HEK293 (cell line): ENCODE data around the gene JAKMIP1.

Source experiments
- CTCF ChIA-PET: fragments of 350-600 bp; formaldehyde crosslinking; extraction: SDS; loops from one replicate; lab custom pipeline; 2021; ENCODE audit warnings: antibody characterized with exemption; lab: Yijun Ruan, JAX
- POLR2A ChIA-PET: fragments of 300-600 bp; formaldehyde crosslinking; extraction: SDS; loops from one replicate; lab custom pipeline; 2020; ENCODE audit warnings: antibody characterized with exemption, inconsistent platforms; lab: Yijun Ruan, JAX
- H3K27ac ChIP-seq: fragments of 200-500 bp; sonication (Bioruptor generic); 2 replicates; pipeline ENCODE4 v1.5.1; 2014; ENCODE audit warnings: low read depth, low read length, control low read depth, inconsistent platforms; ENCODE audit errors: extremely low read depth
- H3K36me3 ChIP-seq, 2 experiments: fragments of 200-500 bp in 1 of 2; sonication (Bioruptor generic) in 1 of 2; 1 replicate in 1 of 2; 2 replicates in 1 of 2; pipeline ENCODE4 v1.5.1; 2014 to 2017; ENCODE audit warnings: inconsistent platforms in 2 of 2, low read length in 2 of 2; ENCODE audit not compliant: control insufficient read depth in 2 of 2, insufficient read depth in 1 of 2
- H3K4me1 ChIP-seq: fragments of 200-500 bp; sonication (Bioruptor generic); 2 replicates; pipeline ENCODE4 v1.5.1; 2014; ENCODE audit warnings: mild to moderate bottlenecking, low read length, inconsistent platforms; ENCODE audit not compliant: control insufficient read depth, insufficient read depth
- H3K4me3 ChIP-seq: 2 replicates; pipeline ENCODE4 v1.5.1; 2011; ENCODE audit warnings: low read depth, mild to moderate bottlenecking, control low read depth, low read length, moderate library complexity
- H3K9me3 ChIP-seq: fragments of 200-500 bp; sonication (Bioruptor generic); 2 replicates; pipeline ENCODE4 v1.5.1; 2014; ENCODE audit warnings: low read depth, low read length, inconsistent platforms; ENCODE audit not compliant: control insufficient read depth, insufficient read depth
- GFI1B ChIP-seq: fragments of 450-650 bp; formaldehyde crosslinking; IDR thresholded peaks from 2 replicates; pipeline ENCODE4 v1.5.1; 2016; ENCODE audit warnings: missing biosample characterization, missing genetic modification characterization
- PRDM4 ChIP-seq: fragments of 450-650 bp; formaldehyde crosslinking; IDR thresholded peaks from 2 replicates; pipeline ENCODE4 v1.5.1; 2017; ENCODE audit warnings: missing biosample characterization, missing genetic modification characterization
- REST ChIP-seq: fragments of 450-650 bp; formaldehyde crosslinking; IDR thresholded peaks from 2 replicates; pipeline ENCODE4 v1.5.1; 2016; ENCODE audit warnings: missing biosample characterization, missing genetic modification characterization
- SCRT2 ChIP-seq: fragments of 450-650 bp; formaldehyde crosslinking; IDR thresholded peaks from 2 replicates; pipeline ENCODE4 v1.5.1; 2016; ENCODE audit warnings: missing biosample characterization, missing genetic modification characterization
- SP2 ChIP-seq: fragments of 450-650 bp; formaldehyde crosslinking; IDR thresholded peaks from 2 replicates; pipeline ENCODE4 v1.5.1; 2016; ENCODE audit warnings: missing biosample characterization, missing genetic modification characterization
- ZBTB26 ChIP-seq: fragments of 450-650 bp; formaldehyde crosslinking; optimal IDR thresholded peaks from 2 replicates; pipeline ENCODE3; 2016; ENCODE audit warnings: missing biosample characterization, mild to moderate bottlenecking, missing genetic modification characterization
- ZBTB48 ChIP-seq: fragments of 450-650 bp; formaldehyde crosslinking; IDR thresholded peaks from 2 replicates; pipeline ENCODE4 v1.5.1; 2016; ENCODE audit warnings: missing biosample characterization, missing genetic modification characterization
- ZNF140 ChIP-seq: fragments of 450-650 bp; formaldehyde crosslinking; IDR thresholded peaks from 2 replicates; pipeline ENCODE4 v1.5.1; 2016; ENCODE audit warnings: missing biosample characterization, missing genetic modification characterization
- ZNF155 ChIP-seq: fragments of 450-650 bp; formaldehyde crosslinking; IDR thresholded peaks from 2 replicates; pipeline ENCODE4 v1.5.1; 2016; ENCODE audit warnings: missing biosample characterization, missing genetic modification characterization
- ZNF175 ChIP-seq: fragments of 450-650 bp; formaldehyde crosslinking; IDR thresholded peaks from 2 replicates; pipeline ENCODE4 v1.5.1; 2016; ENCODE audit warnings: missing biosample characterization, missing genetic modification characterization
- ZNF184 ChIP-seq: fragments of 450-650 bp; IDR thresholded peaks from 2 replicates; pipeline ENCODE4 v1.5.1; 2018; ENCODE audit warnings: missing biosample characterization, mild to moderate bottlenecking, missing genetic modification characterization
- ZNF26 ChIP-seq: fragments of 450-650 bp; formaldehyde crosslinking; IDR thresholded peaks from 2 replicates; pipeline ENCODE4 v1.5.1; 2016; ENCODE audit warnings: missing biosample characterization, missing genetic modification characterization
- ZNF324 ChIP-seq: fragments of 450-650 bp; formaldehyde crosslinking; IDR thresholded peaks from 2 replicates; pipeline ENCODE4 v1.5.1; 2016; ENCODE audit warnings: missing biosample characterization, missing genetic modification characterization
- ZNF341 ChIP-seq: fragments of 450-650 bp; formaldehyde crosslinking; IDR thresholded peaks from 2 replicates; pipeline ENCODE4; 2016; ENCODE audit warnings: low read depth, missing biosample characterization, missing genetic modification characterization
- ZNF366 ChIP-seq: fragments of 450-650 bp; formaldehyde crosslinking; conservative IDR thresholded peaks from 2 replicates; pipeline ENCODE4 v1.5.1; 2016; ENCODE audit warnings: missing biosample characterization, missing genetic modification characterization
- ZNF473 ChIP-seq: fragments of 450-650 bp; formaldehyde crosslinking; IDR thresholded peaks from 2 replicates; pipeline ENCODE4 v1.5.1; 2017; ENCODE audit warnings: missing biosample characterization, missing genetic modification characterization
- ZNF513 ChIP-seq: fragments of 450-650 bp; IDR thresholded peaks from 2 replicates; pipeline ENCODE4 v1.5.1; 2018; ENCODE audit warnings: missing biosample characterization, missing genetic modification characterization
- ZNF530 ChIP-seq: fragments of 450-650 bp; formaldehyde crosslinking; IDR thresholded peaks from 2 replicates; pipeline ENCODE4 v1.5.1; 2016; ENCODE audit warnings: low read depth, missing biosample characterization, missing genetic modification characterization
- ZNF585B ChIP-seq: fragments of 450-650 bp; formaldehyde crosslinking; IDR thresholded peaks from 2 replicates; pipeline ENCODE4 v1.5.1; 2016; ENCODE audit warnings: missing biosample characterization, missing genetic modification characterization
- ZNF621 ChIP-seq: fragments of 450-650 bp; formaldehyde crosslinking; IDR thresholded peaks from 2 replicates; pipeline ENCODE4 v1.5.1; 2017; ENCODE audit warnings: missing biosample characterization, missing genetic modification characterization
- ZNF76 ChIP-seq: fragments of 450-650 bp; formaldehyde crosslinking; IDR thresholded peaks from 2 replicates; pipeline ENCODE4; 2016; ENCODE audit warnings: low read depth, missing biosample characterization, missing genetic modification characterization, borderline replicate concordance
- ZNF768 ChIP-seq: fragments of 450-650 bp; formaldehyde crosslinking; IDR thresholded peaks from 2 replicates; pipeline ENCODE4 v1.5.1; 2018; ENCODE audit warnings: missing biosample characterization, mild to moderate bottlenecking, missing genetic modification characterization
- ZSCAN5A ChIP-seq: fragments of 450-650 bp; formaldehyde crosslinking; IDR thresholded peaks from 2 replicates; pipeline ENCODE4 v1.5.1; 2016; ENCODE audit warnings: missing biosample characterization, missing genetic modification characterization

JAKMIP1 gene

GRCh38 chr4:6198768-6199421 lies 1.5 kb downstream of the JAKMIP1 start (continued):
- peak; percentile 37; the same call in 1 of the 2 replicates for TF ChIP-seq REST (tag by site-specific recombination)
- peak; percentile 28 for TF ChIP-seq ZNF341 (tag by site-specific recombination)
- TF ChIP-seq ZBTB26 (tag by site-specific recombination): no peak
- TF ChIP-seq, all 188 proteins: peak for 6

- Histone ChIP-seq H3K27ac (no peak overlapping the region), H3K4me3 (no peak overlapping the region), H3K9me3 (no peaks in the 10 kb centered on the region), H3K4me1 (no peaks in the 10 kb centered on the region), H3K36me3 (no peaks in the 10 kb centered on the region)
- TF ChIP-seq ZNF155 (tag by site-specific recombination) (no peak), ZNF621 (tag by site-specific recombination) (no peak), ZNF585B (tag by site-specific recombination) (no peak), ZNF140 (tag by site-specific recombination) (no peak), ZNF76 (tag by site-specific recombination) (no peak), ZBTB48 (no peak), SP2 (tag by site-specific recombination) (no peak), SCRT2 (tag by site-specific recombination) (no peak), ZNF473 (no peak), ZNF26 (tag by site-specific recombination) (no peak), ZNF513 (tag by site-specific recombination) (no peak), ZNF324 (tag by site-specific recombination) (no peak), ZNF768 (tag by site-specific recombination) (no peak), ZSCAN5A (no peak), GFI1B (tag by site-specific recombination) (no peak), ZNF366 (tag by site-specific recombination) (no peak), ZNF175 (no peak), ZNF530 (no peak), ZNF184 (tag by site-specific recombination) (no peak), PRDM4 (tag by site-specific recombination) (no peak)
- POLR2A ChIA-PET: no interaction called here
- CTCF ChIA-PET: no interaction called here
Observed at GRCh38 chr4:6198278-6198677, 2.1 kb downstream of the JAKMIP1 start.
